Gastroesophageal sphincter (tissue), 4 donors: ENCODE data around the gene EFHC1. TPM values are rescaled to one million over a fixed set of nuclear protein-coding genes. Genes with fewer than 3 reads are reported as not detected.

ENCODE experiments used
- ATAC-seq: fragments of 150-250 bp; one replicate; pipeline ENCODE4 v1.9.1; 2016; ENCODE audit warnings: mild to moderate bottlenecking, moderate library complexity
- H3K27ac ChIP-seq, 4 donors: fragments of 200-600 bp; sonication (generic) in 3 of 4; 1 replicate in 3 of 4; 2 replicates in 1 of 4; pipeline ENCODE4 v1.5.1; 2016 to 2019
- H3K27me3 ChIP-seq: fragments of 200-600 bp; sonication (generic); one replicate; pipeline ENCODE4 v1.5.1; 2019
- H3K36me3 ChIP-seq, 2 donors: fragments of 200-600 bp; sonication (generic); one replicate each; pipeline ENCODE4 v1.5.1; 2019; ENCODE audit warnings: control low read depth in 1 of 2
- H3K4me1 ChIP-seq, 3 donors: fragments of 200-600 bp; sonication (generic); 1 replicate in 2 of 3; 2 replicates in 1 of 3; pipeline ENCODE4 v1.5.1; 2016 to 2019; ENCODE audit warnings: control low read depth in 2 of 3
- H3K4me3 ChIP-seq, 2 donors: fragments of 200-600 bp; sonication (generic); one replicate each; pipeline ENCODE4 v1.5.1; 2019; ENCODE audit warnings: mild to moderate bottlenecking in 1 of 2, moderate library complexity in 1 of 2
- H3K9me3 ChIP-seq, 3 donors: fragments of 200-600 bp; sonication (generic); one replicate each; pipeline ENCODE4 v1.5.1; 2017 to 2019; ENCODE audit warnings: control low read depth in 2 of 3
- EP300 ChIP-seq: sonication (generic); formaldehyde crosslinking; IDR thresholded peaks from one replicate; pipeline ENCODE4 v1.6.1; 2017; ENCODE audit warnings: antibody characterized with exemption, mild to moderate bottlenecking
- POLR2A ChIP-seq, 2 donors: fragments of 450-650 bp; IDR thresholded peaks; one replicate each; pipeline ENCODE4 v1.6.1; 2017; ENCODE audit warnings: antibody characterized with exemption in 2 of 2, mild to moderate bottlenecking in 2 of 2, moderate library complexity in 1 of 2
- POLR2AphosphoS5 ChIP-seq: sonication (generic); formaldehyde crosslinking; IDR thresholded peaks from one replicate; pipeline ENCODE4 v1.6.1; 2017; ENCODE audit warnings: antibody characterized with exemption
- WGBS, 2 donors: methylation state at CpG; one replicate each; pipeline ENCODE4 v1.1.5; 2018; ENCODE audit warnings: low coverage in 1 of 2; 5-methylcytosine and 5-hydroxymethylcytosine counted together
- total RNA-seq, 4 donors: library from RNA; depleted of rRNA; stranded (reverse); fragments of >200 nt; gene quantifications; one replicate each; pipeline ENCODE4 v1.1.0, GENCODE V29; 2016
- TF ChIP-seq, protein P1 (sequence below), 4 experiments: fragments of 200-600 bp in 2 of 4; fragments of 450-650 bp in 2 of 4; sonication (generic) in 1 of 4; IDR thresholded peaks; one replicate each; pipeline ENCODE4 v1.5.1; 2017 to 2019; ENCODE audit warnings: antibody characterized with exemption in 4 of 4, mild to moderate bottlenecking in 2 of 4, moderate library complexity in 2 of 4

Gene EFHC1
- total RNA-seq, 4 donors from 2014 or later = 5.1 to 27.4 (median 12.9) TPM

DNA sequence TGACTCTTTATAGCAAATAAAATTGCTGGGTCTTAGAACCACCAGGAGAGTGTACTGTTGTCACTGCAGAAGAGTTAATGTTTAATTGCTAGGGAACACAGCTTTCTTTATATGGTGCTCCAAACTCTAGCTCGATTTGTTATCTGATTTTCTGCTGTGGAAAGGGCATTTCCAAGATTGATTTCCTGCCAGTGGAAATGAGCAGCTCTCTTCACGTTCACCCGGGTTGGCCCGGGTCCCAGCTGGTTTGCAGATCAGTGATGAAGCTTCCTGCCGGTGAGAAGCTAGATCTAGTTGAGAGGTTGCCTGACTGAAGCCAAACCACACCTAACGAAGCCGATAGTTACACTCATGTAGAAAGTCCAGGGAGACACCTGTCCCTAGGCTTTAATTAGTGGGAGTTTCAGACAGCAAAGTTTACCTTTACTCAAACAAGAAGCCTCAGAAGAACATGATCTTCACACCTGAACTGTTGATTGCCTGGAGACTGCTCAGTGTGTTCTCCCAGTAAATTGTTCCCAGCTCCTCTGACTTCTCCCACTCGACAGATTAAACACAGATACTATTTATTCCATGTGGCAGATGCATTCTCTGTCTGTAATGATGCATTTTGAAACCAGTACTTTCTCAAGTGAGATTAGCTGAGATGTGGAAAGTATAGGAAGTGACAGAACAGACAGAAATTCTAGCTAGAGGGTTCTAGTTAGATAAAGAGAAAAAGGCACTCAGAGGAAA is 30.3 kb upstream of the EFHC1 start:
- Histone ChIP-seq H3K27me3 (no peaks in the 10 kb centered on the region), H3K27ac (peak overlapping the region in 3 of 4 donors; percentile 23 to 33 (median 33)), H3K36me3 (no peaks in the 10 kb centered on the region), H3K4me1 (peaks cover 0 to 33% (median 4%) of the 10 kb centered on the region in 3 donors), H3K4me3 (no peak overlapping the region), H3K9me3 (no peaks in the 10 kb centered on the region)
- peak; percentile 33 for ATAC-seq
- 0 to 18% methylated on average over 4 of the region's 8 CpGs for WGBS, 2 donors
- TF ChIP-seq POLR2AphosphoS5 (no peak), POLR2A (IDR thresholded peaks at IDR 0.05) (no peak), EP300 (no peak)
- TF ChIP-seq, protein P1, sequence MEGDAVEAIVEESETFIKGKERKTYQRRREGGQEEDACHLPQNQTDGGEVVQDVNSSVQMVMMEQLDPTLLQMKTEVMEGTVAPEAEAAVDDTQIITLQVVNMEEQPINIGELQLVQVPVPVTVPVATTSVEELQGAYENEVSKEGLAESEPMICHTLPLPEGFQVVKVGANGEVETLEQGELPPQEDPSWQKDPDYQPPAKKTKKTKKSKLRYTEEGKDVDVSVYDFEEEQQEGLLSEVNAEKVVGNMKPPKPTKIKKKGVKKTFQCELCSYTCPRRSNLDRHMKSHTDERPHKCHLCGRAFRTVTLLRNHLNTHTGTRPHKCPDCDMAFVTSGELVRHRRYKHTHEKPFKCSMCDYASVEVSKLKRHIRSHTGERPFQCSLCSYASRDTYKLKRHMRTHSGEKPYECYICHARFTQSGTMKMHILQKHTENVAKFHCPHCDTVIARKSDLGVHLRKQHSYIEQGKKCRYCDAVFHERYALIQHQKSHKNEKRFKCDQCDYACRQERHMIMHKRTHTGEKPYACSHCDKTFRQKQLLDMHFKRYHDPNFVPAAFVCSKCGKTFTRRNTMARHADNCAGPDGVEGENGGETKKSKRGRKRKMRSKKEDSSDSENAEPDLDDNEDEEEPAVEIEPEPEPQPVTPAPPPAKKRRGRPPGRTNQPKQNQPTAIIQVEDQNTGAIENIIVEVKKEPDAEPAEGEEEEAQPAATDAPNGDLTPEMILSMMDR (IDR thresholded peaks at IDR 0.05) = no peak

DNA sequence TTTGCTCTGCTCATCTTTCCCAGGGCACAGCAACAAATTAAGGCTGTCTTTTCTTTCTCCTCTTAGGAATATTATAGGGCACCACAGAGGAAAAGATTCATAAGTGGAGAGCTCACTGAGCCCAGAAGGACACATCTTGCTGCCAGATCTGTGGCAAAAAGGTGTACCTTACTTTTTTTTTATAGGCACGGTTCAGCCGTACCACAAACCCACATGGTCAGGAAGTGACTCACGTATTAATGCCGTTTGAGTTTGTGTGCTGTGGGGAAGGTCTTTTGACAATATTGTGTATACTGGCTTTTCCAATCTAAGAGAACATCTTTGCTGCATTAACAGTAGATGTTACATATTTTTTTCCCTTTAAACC is 29.8 kb upstream of the EFHC1 start:
- H3K4me3 ChIP-seq = no peak overlapping the region
- H3K36me3 ChIP-seq = no peaks in the 10 kb centered on the region
- peak overlapping the region in 2 of 4 donors; percentile 23 to 33 for H3K27ac ChIP-seq
- H3K4me1 ChIP-seq = peaks cover 0 to 33% (median 4%) of the 10 kb centered on the region in 3 donors
- WGBS, 2 donors = 44% methylated on average over 4 of the region's 4 CpGs; no CpG with 5 or more reads in 1 of the 2 donors
- H3K9me3 ChIP-seq = no peaks in the 10 kb centered on the region
- TF ChIP-seq POLR2AphosphoS5 (no peak), EP300 (no peak), POLR2A (IDR thresholded peaks at IDR 0.05) (no peak)
- TF ChIP-seq, protein P1 (IDR thresholded peaks at IDR 0.05) = no peak
- no peaks in the 10 kb centered on the region for H3K27me3 ChIP-seq
- ATAC-seq = peak; percentile 25

DNA sequence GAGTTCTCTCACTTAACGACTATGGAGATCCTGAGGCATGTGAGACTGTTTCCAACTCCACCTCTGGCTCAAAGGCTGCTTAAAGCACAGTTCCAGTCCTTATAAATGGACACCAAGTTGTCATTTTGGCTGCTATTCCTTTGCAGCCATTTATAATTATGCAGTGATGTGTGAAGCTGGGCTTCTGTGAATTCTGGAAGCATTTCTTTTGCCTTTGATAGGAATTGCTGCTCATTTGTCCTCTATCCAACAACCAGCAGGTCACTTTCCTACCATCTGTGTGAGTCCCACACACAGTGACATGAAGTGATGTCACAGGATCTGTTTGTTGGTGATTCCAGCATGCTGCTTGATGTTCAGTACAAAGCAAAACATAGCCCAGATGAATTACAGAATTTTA is 28.5 kb upstream of the EFHC1 start:
- Histone ChIP-seq H3K27me3 (no peaks in the 10 kb centered on the region), H3K27ac (no peak overlapping the region), H3K36me3 (no peaks in the 10 kb centered on the region), H3K9me3 (no peaks in the 10 kb centered on the region), H3K4me3 (no peak overlapping the region), H3K4me1 (peaks cover 0 to 27% (median 4%) of the 10 kb centered on the region in 3 donors)
- TF ChIP-seq POLR2A (IDR thresholded peaks at IDR 0.05) = no peak
- no peak for TF ChIP-seq POLR2AphosphoS5
- TF ChIP-seq EP300 = no peak
- TF ChIP-seq, protein P1 (IDR thresholded peaks at IDR 0.05) = no peak
- WGBS, 2 donors = 70 to 90% methylated on average over 1 of the region's 1 CpG
- ATAC-seq = no peak

DNA sequence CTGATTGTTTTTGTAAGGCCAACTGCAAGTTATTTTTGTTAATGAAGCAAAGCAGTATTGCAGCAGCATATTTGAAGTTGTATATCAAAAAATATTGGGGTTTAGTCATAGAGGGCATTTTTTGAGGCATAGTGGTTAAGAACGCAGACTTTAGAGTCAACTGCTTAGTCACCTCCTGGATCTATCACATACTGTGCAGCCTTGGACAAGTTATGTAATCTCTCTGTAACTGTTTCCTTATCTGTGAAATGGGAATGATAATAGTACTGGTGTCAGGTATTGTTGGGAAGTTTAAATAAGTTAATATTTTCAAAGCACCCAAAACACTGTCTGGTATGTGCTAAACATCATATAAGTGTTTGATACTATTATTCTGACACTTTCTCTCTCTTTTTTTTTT is 27.2 kb upstream of the EFHC1 start:
- ATAC-seq = no peak

DNA sequence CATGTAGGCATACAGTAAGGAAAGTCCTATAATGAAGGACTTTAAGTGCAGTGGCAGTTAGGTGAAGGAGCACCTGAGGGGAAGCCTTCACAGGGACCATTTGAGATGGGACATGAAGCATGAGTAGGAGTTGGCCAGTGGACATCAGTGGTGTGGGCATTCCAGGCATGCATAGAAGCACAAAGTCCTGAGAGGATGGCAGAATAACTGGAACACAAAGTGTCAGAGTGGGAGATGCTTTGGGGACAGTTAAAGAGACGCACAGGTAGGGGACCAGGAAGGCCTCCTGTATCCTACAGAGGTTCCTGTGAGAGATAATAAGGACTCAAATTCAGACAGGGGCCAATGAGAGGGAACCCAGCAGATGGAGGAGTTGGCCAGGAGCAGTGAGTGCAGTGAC is 26.4 kb upstream of the EFHC1 start:
- peaks cover 0 to 19% (median 4%) of the 10 kb centered on the region in 3 donors for H3K4me1 ChIP-seq
- no peaks in the 10 kb centered on the region for H3K9me3 ChIP-seq
- WGBS, 2 donors = 100% methylated on average over 1 of the region's 1 CpG
- TF ChIP-seq POLR2A (IDR thresholded peaks at IDR 0.05) (no peak), EP300 (no peak), POLR2AphosphoS5 (no peak)
- TF ChIP-seq, protein P1 (IDR thresholded peaks at IDR 0.05) = no peak
- no peak overlapping the region for H3K4me3 ChIP-seq
- H3K27me3 ChIP-seq = no peaks in the 10 kb centered on the region
- ATAC-seq = no peak
- no peaks in the 10 kb centered on the region for H3K36me3 ChIP-seq
- H3K27ac ChIP-seq = no peak overlapping the region

More for the DNA sequence above, 27.2 kb upstream of the EFHC1 start:
- no peaks in the 10 kb centered on the region for H3K9me3 ChIP-seq
- no peaks in the 10 kb centered on the region for H3K27me3 ChIP-seq
- WGBS, 2 donors = 87 to 91% methylated on average over 1 of the region's 1 CpG
- no peak overlapping the region for H3K27ac ChIP-seq
- H3K36me3 ChIP-seq = no peaks in the 10 kb centered on the region
- H3K4me3 ChIP-seq = no peak overlapping the region
- no peak for TF ChIP-seq POLR2A (IDR thresholded peaks at IDR 0.05)
- no peak for TF ChIP-seq EP300
- H3K4me1 ChIP-seq = peaks cover 0 to 27% (median 4%) of the 10 kb centered on the region in 3 donors
